GM12873 (cell line): ENCODE data around the gene E4F1.

Experiments
- TF ChIP-seq, protein P1 (sequence below): IDR thresholded peaks from 2 replicates; pipeline ENCODE4 v1.5.1; 2012; ENCODE audit warnings: low read depth, mild to moderate bottlenecking, moderate library complexity, low read length, control low read depth; ENCODE audit not compliant: insufficient read depth; ENCODE audit errors: missing control alignments

The E4F1 gene

DNA sequence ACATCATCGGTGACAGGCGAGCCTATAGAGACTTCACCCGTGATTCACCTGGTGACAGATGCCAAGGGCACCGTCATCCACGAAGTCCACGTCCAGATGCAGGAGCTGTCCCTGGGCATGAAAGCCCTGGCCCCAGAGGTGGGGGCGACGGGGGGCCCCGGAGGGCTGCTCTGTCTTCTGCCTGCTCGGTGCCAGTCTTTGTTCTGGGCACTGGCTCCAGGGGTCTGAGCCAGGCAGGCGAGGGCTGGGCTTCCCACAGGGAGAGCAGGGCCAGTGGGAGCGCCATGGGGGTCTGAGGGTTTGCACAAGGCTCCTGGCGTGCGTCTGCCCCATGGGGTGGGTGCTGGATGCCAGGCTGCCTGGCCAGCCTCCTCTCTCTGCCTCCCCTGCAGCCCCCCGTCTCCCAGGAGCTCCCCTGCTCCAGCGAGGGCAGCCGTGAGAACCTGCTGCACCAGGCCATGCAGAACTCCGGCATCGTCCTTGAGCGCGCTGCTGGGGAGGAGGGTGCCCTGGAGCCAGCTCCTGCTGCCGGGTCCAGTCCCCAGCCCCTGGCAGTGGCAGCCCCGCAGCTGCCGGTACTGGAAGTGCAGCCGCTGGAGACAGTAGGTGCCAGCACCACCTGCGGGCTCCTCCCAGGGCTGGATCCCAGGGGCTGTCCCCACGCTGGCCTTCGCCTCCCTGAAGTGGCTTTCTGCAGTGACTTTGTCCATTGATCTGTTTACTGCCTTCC lies 9.8 kb downstream of the E4F1 start:
- TF ChIP-seq, protein P1, sequence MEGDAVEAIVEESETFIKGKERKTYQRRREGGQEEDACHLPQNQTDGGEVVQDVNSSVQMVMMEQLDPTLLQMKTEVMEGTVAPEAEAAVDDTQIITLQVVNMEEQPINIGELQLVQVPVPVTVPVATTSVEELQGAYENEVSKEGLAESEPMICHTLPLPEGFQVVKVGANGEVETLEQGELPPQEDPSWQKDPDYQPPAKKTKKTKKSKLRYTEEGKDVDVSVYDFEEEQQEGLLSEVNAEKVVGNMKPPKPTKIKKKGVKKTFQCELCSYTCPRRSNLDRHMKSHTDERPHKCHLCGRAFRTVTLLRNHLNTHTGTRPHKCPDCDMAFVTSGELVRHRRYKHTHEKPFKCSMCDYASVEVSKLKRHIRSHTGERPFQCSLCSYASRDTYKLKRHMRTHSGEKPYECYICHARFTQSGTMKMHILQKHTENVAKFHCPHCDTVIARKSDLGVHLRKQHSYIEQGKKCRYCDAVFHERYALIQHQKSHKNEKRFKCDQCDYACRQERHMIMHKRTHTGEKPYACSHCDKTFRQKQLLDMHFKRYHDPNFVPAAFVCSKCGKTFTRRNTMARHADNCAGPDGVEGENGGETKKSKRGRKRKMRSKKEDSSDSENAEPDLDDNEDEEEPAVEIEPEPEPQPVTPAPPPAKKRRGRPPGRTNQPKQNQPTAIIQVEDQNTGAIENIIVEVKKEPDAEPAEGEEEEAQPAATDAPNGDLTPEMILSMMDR: no peak

DNA sequence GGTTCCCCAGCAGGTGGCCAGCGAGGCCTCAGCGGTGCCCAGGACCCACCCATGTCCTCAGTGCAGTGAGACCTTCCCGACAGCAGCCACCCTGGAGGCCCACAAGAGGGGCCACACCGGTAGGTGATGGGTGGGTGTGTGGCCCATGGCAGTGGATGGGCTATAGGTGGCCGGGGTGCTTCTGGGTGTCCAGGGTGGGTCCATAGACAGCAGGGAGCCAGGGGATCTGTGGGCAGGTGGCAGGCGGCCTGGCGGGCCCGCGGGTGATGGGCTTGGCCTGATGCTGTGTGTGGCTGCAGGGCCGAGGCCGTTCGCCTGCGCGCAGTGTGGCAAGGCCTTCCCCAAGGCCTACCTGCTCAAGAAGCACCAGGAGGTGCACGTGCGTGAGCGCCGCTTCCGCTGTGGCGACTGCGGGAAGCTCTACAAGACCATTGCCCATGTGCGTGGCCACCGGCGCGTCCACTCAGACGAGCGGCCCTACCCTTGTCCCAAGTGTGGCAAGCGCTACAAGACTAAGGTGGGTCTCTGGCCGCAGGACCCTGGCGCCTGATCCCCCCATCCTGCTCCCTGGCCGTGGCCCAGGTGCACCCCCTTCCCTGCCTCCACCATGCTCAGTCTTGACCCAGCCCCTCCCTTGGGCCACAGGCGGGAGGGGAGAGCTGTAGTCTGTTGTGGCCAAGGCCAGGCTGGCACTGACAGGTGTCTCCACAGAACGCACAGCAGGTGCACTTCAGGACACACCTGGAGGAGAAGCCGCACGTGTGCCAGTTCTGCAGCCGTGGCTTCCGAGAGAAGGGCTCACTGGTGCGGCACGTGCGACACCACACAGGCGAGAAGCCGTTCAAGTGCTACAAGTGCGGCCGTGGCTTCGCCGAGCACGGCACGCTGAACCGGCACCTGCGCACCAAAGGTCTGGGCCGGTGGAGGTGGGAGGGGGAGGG lies 10.8 kb downstream of the E4F1 start:
- TF ChIP-seq, protein P1: no peak

DNA sequence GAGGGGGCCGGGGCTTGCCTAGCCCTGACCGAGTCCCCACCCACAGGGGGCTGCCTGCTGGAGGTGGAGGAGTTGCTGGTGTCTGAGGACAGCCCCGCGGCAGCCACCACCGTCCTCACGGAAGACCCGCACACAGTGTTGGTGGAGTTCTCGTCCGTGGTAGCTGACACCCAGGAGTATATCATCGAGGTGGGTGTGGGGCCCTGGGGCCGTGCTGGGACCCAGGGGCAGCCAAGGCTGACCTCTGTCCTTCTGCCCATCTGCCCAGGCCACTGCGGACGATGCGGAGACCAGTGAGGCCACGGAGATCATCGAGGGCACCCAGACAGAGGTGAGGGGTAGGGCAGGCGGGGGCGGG lies 11.4 kb downstream of the E4F1 start:
- TF ChIP-seq, protein P1: no peak

DNA sequence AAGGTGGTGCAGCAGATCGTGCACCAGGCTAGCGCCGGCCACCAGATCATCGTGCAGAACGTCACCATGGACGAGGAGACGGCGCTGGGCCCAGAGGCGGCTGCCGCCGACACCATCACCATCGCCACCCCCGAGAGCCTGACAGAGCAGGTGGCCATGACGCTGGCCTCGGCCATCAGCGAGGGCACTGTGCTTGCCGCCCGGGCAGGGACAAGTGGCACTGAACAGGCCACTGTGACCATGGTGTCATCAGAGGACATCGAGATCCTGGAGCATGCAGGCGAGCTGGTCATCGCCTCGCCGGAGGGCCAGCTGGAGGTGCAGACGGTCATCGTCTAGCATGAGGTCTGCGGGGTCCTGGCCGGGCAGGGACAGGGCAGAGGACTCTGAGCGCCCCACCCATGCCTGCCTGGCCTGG lies 11.9 kb downstream of the E4F1 start:
- TF ChIP-seq, protein P1: no peak

DNA sequence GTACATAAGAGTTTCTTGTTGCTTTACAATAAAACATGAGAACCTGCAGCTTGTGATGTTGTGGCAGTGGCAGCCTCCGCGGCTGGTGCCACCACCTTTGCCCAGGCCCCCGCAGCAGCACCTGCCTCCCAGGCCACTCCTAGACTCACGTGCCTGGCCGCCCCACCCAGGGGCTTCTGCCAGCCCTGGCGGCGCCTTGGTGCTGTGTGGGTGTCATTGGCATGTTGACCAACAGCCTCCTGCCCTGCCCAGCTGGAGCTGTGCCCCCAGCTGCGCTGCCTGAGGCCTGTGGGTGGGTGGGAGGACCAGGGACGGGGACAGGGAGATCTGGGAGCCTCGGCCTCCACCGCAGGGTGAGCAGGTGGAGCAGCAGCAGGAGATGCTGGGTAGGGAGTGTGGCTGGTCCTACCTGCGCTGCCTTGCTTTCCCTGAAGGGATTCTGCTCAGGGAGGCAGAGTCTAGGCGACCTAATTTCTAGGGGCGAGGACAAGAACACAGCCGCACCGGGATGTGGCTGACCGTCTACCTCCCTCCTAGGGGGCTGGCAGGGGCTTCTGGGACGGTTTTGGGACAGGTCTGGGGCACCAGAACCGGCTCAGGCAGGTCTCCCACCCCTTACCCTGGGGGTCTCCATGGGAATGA lies 12.4 kb downstream of the E4F1 start:
- TF ChIP-seq, protein P1: no peak

DNA sequence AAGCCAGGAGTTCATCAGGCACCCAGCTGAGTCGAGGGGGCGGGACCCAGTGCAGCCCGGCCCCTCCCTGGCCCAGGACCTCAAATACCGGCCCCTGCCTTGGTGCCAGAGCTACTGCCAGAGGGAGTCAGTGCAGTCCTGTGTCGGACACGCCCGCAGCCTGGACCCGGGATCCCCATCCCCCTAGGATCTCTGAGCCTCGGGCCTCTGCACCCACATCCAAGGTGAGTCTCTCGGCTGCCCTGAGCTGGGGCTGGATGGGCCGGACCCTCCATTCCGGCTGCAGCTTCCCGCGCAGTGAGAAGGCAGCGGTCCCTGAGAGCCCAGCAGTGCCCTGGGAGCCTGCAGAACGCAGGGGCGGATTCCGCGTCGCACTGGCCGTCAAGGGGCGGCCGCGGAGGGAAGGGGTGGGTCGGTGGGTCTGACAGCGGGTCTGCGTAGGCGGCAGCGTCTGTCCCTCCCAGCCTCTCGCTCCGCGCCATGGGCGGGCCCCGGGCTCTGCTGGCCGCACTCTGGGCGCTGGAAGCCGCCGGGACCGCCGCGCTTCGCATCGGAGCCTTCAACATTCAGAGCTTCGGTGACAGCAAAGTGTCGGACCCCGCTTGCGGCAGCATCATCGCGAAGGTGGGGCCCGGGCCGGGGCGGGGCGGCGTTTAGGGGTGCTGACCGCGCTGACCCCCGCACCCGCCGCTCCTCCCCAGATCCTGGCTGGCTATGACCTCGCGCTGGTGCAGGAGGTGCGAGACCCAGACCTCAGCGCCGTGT lies 13.1 kb downstream of the E4F1 start, which contains the start of gene DNASE1L2:
TSS of gene DNASE1L2 (plus strand) at position 108 of the 765 bp plus-strand sequence. CDS start at position 481, 373 bp downstream.
- TF ChIP-seq, protein P1: no peak
